Endothelial cell (in vitro differentiated cells): ENCODE data around the gene RNF220. TPM values are rescaled to one million over a fixed set of nuclear protein-coding genes. Genes with fewer than 3 reads are reported as not detected.

Source experiments
- DNase-seq: peaks from one replicate; pipeline ENCODE4 v3.0.0; 2021; ENCODE audit warnings: low spot score
- H3K27ac Mint-ChIP-seq: one replicate; pipeline ENCODE4 v1.8.0; 2021; ENCODE audit warnings: mixed read lengths, inconsistent platforms; ENCODE audit not compliant: unreplicated experiment
- H3K27me3 Mint-ChIP-seq: one replicate; pipeline ENCODE4 v1.8.0; 2021; ENCODE audit warnings: mild to moderate bottlenecking, moderate library complexity, mixed read lengths, inconsistent platforms; ENCODE audit not compliant: unreplicated experiment
- H3K36me3 Mint-ChIP-seq: one replicate; pipeline ENCODE4 v1.8.0; 2021; ENCODE audit warnings: mild to moderate bottlenecking, low read depth, mixed read lengths, inconsistent platforms; ENCODE audit not compliant: unreplicated experiment
- H3K4me1 Mint-ChIP-seq: one replicate; pipeline ENCODE4 v1.8.0; 2021; ENCODE audit warnings: mild to moderate bottlenecking, mixed read lengths, inconsistent platforms; ENCODE audit not compliant: unreplicated experiment
- H3K4me3 Mint-ChIP-seq: one replicate; pipeline ENCODE4 v1.8.0; 2021; ENCODE audit warnings: mild to moderate bottlenecking, mixed read lengths, inconsistent platforms; ENCODE audit not compliant: unreplicated experiment
- H3K9me3 Mint-ChIP-seq: one replicate; pipeline ENCODE4 v1.8.0; 2021; ENCODE audit warnings: mixed read lengths, inconsistent platforms; ENCODE audit not compliant: unreplicated experiment
- total RNA-seq: library from RNA; stranded (reverse); fragmentation: NEBNext Ultra II Directional; extraction: Animal tissue kit (Norgen Biotek cat#: 25700); gene quantifications from one replicate; pipeline ENCODE4 v1.2.1, GENCODE V29; 2021; ENCODE audit not compliant: unreplicated experiment
- TF ChIP-seq, protein P1 (sequence below): fragments of 200-600 bp; sonication (generic); IDR thresholded peaks from one replicate; pipeline ENCODE4 v1.5.0; 2021; ENCODE audit warnings: antibody characterized with exemption; ENCODE audit not compliant: unreplicated experiment

RNF220 gene
- total RNA-seq, 1 donor from 2014 or later: 87.5 TPM

DNA sequence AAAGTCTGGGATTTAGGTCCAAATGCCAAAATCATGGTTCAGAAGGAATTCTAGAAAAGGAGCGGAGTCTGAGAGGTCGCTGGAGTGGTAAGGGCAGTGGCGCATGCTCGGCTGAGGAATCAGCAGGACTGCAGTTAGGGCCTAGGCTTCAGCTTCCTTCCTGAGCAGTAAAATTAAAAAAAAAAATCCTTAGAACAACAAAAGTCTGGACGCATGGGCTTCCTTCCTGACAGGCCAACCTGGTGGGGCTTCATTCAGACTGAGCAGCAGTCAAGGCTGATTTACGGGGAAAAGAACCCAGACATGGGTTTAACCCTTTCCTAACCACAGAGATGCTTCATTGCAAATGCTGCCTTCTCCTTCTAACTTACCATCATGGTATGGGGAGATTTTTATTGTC is 17.1 kb downstream of the RNF220 start:
- Mint-ChIP-seq H3K36me3 (peaks cover 4% of the 10 kb centered on the region), H3K4me1 (peaks cover 70% of the 10 kb centered on the region), H3K27me3 (peaks cover 4% of the 10 kb centered on the region), H3K4me3 (peak overlapping the region; percentile 40), H3K9me3 (no peaks in the 10 kb centered on the region), H3K27ac (peak overlapping the region; percentile 87)
- TF ChIP-seq, protein P1, sequence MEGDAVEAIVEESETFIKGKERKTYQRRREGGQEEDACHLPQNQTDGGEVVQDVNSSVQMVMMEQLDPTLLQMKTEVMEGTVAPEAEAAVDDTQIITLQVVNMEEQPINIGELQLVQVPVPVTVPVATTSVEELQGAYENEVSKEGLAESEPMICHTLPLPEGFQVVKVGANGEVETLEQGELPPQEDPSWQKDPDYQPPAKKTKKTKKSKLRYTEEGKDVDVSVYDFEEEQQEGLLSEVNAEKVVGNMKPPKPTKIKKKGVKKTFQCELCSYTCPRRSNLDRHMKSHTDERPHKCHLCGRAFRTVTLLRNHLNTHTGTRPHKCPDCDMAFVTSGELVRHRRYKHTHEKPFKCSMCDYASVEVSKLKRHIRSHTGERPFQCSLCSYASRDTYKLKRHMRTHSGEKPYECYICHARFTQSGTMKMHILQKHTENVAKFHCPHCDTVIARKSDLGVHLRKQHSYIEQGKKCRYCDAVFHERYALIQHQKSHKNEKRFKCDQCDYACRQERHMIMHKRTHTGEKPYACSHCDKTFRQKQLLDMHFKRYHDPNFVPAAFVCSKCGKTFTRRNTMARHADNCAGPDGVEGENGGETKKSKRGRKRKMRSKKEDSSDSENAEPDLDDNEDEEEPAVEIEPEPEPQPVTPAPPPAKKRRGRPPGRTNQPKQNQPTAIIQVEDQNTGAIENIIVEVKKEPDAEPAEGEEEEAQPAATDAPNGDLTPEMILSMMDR: no peak
- peak; percentile 36 for DNase-seq

DNA sequence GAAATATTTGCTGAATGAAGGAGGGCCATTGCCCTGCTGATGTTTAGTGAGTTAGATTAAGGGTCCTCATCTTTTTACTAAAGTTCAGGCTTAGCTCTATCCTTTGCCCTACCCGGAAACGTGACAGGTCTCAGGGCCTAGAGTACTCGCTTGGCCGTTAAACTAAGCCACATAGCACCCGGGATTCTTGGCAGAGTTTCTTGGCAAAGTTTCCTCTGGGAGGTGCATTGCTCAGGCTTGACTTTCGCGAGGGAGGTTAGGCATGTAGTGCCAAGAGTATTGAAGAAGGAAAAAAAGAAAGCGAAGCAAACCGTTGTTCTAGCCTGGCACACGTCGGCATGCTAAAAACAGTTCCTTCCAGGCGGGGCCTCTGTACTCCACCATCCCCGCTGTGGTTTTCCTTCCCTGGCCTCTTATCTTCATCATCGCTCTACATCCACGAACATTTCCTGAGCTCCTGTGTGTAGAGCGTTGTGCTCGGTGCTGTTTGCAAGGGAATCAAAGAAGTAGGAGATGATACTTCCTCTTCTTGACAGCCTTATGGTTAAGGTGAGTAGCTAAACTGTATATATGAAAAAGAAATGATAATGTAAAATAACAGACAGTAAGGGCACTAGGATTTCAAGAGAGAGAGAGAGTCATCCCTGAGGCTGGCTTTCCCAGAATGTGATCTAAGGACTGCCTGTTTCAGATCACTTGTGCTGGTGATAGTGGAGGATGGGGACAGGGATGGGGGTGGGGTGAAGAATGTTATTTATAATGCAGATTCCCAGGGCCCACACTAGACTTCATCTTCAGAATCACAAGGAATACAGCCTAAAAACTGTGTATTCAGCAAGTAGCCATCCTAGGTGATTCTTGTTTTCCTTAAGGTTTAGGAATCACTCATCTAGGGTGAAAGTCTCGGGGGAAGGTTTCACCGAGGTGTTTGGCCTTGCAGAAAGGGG is 18.8 kb downstream of the RNF220 start:
- Mint-ChIP-seq H3K27ac (peak overlapping the region; percentile 72), H3K4me1 (peaks cover 71% of the 10 kb centered on the region), H3K27me3 (peaks cover 4% of the 10 kb centered on the region), H3K36me3 (peaks cover 4% of the 10 kb centered on the region), H3K4me3 (peak overlapping the region; percentile 21), H3K9me3 (no peaks in the 10 kb centered on the region)
- DNase-seq: peak; percentile 16
- TF ChIP-seq, protein P1: no peak

DNA sequence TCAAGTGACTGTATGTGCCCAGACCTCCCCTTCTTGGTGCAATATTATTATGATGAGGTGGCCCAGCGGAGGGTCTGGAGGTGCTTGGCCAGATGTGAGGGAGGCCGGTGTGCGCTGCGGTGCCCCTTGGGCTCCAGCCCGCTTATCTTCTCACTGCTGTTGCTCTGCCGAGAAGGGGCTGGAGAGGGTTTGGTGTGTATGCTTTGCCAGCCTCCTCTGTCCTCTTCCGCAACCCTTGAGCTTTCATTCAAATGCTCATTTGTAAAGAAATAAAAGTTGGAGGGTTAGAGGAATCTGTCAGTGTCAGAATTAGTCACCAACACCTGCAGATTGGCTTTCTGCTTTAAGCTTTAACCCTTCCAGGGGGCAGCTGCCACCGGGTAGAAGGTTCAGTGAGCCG is 19.7 kb downstream of the RNF220 start:
- TF ChIP-seq, protein P1: no peak
- Mint-ChIP-seq H3K27ac (no peak overlapping the region), H3K4me1 (peaks cover 78% of the 10 kb centered on the region), H3K9me3 (no peaks in the 10 kb centered on the region), H3K27me3 (peaks cover 4% of the 10 kb centered on the region), H3K36me3 (peaks cover 4% of the 10 kb centered on the region), H3K4me3 (no peak overlapping the region)
- DNase-seq: no peak

DNA sequence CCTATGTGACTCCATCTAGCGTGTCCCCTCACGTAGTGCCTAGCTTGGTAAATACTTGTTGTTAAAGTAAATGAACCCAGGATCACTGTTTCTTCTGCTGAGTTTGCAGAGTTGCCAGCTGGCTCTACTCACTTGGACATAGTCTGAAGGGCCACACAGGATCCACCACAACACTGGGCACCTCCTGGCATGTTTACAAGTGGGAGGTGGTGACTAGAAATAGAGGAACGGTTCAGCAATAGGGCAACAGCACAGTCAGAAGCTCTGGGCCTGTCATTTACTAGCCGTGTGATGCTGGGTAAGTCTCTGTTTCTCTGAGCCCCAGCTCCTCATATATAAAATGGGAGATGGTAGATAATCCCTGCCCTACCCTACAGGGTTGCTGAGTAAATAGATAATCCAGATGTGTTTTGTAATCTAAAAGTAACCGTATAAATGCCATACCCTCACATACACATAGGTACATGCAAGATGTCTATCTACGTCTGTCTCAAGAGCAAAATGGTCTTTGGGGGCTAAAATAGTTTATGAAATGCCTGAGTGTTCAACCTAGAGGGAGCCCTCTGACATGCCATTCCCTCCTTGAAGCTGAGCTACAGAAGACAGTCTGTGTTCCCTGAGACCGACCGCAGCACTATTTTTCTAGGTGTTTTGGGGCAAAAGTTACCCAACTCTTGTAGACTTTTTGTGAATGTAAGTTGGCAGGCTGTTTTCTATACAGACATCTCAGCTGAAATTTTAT is 20.5 kb downstream of the RNF220 start:
- Mint-ChIP-seq H3K36me3 (peaks cover 4% of the 10 kb centered on the region), H3K27ac (no peak overlapping the region), H3K27me3 (peaks cover 4% of the 10 kb centered on the region), H3K9me3 (no peaks in the 10 kb centered on the region), H3K4me3 (no peak overlapping the region), H3K4me1 (peaks cover 70% of the 10 kb centered on the region)
- no peak for DNase-seq
- TF ChIP-seq, protein P1: no peak
